AG10803 (cell line): ENCODE measurements around the gene ING2.
A peak's percentile ranks its signal among the peaks of the same experiment; 100 is the strongest.

Experiments used
- DNase-seq: peaks from one replicate; pipeline ENCODE4 v3.0.0; 2010; ENCODE audit warnings: low read depth
- H3K4me3 ChIP-seq: 2 replicates; pipeline ENCODE4 v1.5.1; 2011; ENCODE audit warnings: mild to moderate bottlenecking, low read length, control low read depth
- CTCF ChIP-seq: conservative IDR thresholded peaks from 2 replicates; pipeline ENCODE4 v1.5.1; 2011; ENCODE audit warnings: mild to moderate bottlenecking, low read length, control low read depth, inconsistent platforms

The ING2 gene

GRCh38 chr4:183483997-183484396, 20.9 kb upstream of the ING2 start:
- no peak overlapping the region for H3K4me3 ChIP-seq
- TF ChIP-seq CTCF = no peak
- DNase-seq = no peak

- no peak for DNase-seq
- H3K4me3 ChIP-seq = no peak overlapping the region
- no peak for TF ChIP-seq CTCF
Observed at GRCh38 chr4:183485411-183486160, 19.3 kb upstream of the ING2 start.

GRCh38 chr4:183492791-183493222, 12.1 kb upstream of the ING2 start:
- DNase-seq = peak; percentile 76
- TF ChIP-seq CTCF = no peak
- no peak overlapping the region for H3K4me3 ChIP-seq

- no peak for DNase-seq
- TF ChIP-seq CTCF = no peak
- no peak overlapping the region for H3K4me3 ChIP-seq
Observed at GRCh38 chr4:183493246-183493645, 11.6 kb upstream of the ING2 start.

DNA sequence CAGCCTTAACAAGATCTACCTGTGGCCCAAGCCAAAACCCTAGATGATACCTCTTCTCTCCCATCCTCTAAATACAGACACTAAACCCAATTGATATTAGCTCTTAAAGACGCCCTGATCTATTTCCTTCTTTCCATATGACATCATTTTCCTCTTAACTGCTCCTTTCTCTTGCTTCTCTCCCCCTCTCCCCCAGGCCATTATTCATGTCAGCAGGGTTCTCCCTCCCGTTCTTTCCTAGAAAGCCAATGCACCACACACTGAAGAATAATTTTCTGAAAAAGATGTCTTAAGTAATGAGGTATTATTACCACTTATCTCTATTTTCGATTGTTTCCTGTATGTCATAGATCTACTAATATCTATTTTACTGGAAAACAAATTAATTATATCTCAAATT, 9.7 kb upstream of the ING2 start:
- DNase-seq = no peak
- no peak overlapping the region for H3K4me3 ChIP-seq
- TF ChIP-seq CTCF = no peak

DNA sequence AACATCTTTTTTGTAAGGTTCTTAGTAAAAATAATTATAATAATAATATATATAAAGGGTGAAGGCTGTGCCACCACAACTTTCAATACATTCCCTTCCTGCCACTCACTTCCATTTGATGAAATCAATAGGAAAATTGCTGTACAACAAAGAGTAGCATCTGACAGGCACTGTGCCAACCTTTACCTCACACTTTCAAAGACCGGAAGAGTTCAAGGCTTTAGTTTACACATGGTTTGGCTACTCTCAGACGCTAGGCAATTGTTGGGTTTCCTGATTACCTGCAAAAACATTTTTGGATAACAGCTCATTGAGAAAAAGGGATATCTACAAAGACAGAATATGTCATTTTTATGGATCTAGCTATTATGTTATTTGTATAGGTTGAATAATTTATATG, 5.5 kb upstream of the ING2 start:
- DNase-seq = no peak
- H3K4me3 ChIP-seq = no peak overlapping the region
- TF ChIP-seq CTCF = no peak

- no peak for DNase-seq
- no peak overlapping the region for H3K4me3 ChIP-seq
- TF ChIP-seq CTCF = no peak
Observed at GRCh38 chr4:183499801-183500200, 5.1 kb upstream of the ING2 start.
